Suprapubic skin (tissue), 4 donors: ENCODE measurements around the gene OMP. TPM values are rescaled to one million over a fixed set of nuclear protein-coding genes. Genes with fewer than 3 reads are reported as not detected.
A peak's percentile ranks its signal among the peaks of the same experiment; 100 is the strongest.

ENCODE experiments used
- DNase-seq, 2 donors: peaks; one replicate each; pipeline ENCODE4 v3.0.0-alpha.2; 2019; ENCODE audit warnings: low spot score in 2 of 2
- H3K27ac ChIP-seq: fragments of 200-600 bp; sonication (generic); one replicate; pipeline ENCODE4 v1.5.1; 2019
- H3K27me3 ChIP-seq: fragments of 200-600 bp; sonication (generic); one replicate; pipeline ENCODE4 v1.5.1; 2019
- H3K36me3 ChIP-seq: fragments of 200-600 bp; sonication (generic); one replicate; pipeline ENCODE4 v1.5.1; 2019
- H3K4me1 ChIP-seq: fragments of 200-600 bp; sonication (generic); one replicate; pipeline ENCODE4 v1.5.1; 2019
- H3K4me3 ChIP-seq: fragments of 200-600 bp; sonication (generic); one replicate; pipeline ENCODE4 v1.5.1; 2019; ENCODE audit warnings: mild to moderate bottlenecking
- H3K9me3 ChIP-seq: fragments of 200-600 bp; sonication (generic); one replicate; pipeline ENCODE4 v1.5.1; 2019
- EP300 ChIP-seq: sonication (generic); formaldehyde crosslinking; IDR thresholded peaks from one replicate; pipeline ENCODE4 v1.6.1; 2017; ENCODE audit warnings: antibody characterized with exemption
- POLR2A ChIP-seq, 2 donors: fragments of 450-650 bp; IDR thresholded peaks; one replicate each; pipeline ENCODE4 v1.6.1; 2017; ENCODE audit warnings: antibody characterized with exemption in 2 of 2, mild to moderate bottlenecking in 2 of 2, moderate library complexity in 2 of 2
- POLR2AphosphoS5 ChIP-seq, 3 donors: sonication (generic); formaldehyde crosslinking; IDR thresholded peaks; one replicate each; pipeline ENCODE4 v1.6.1; 2017; ENCODE audit warnings: antibody characterized with exemption in 3 of 3
- WGBS: methylation state at CpG from one replicate; pipeline ENCODE4 v1.1.5; 2018; 5-methylcytosine and 5-hydroxymethylcytosine counted together
- total RNA-seq, 4 donors: library from RNA; depleted of rRNA; stranded (reverse); fragments of >200 nt; gene quantifications; one replicate each; pipeline ENCODE4 v1.1.0, GENCODE V29; 2016
- TF ChIP-seq, protein P1 (sequence below), 2 donors: fragments of 200-600 bp in 1 of 2; fragments of 450-650 bp in 1 of 2; sonication (generic) in 1 of 2; IDR thresholded peaks; one replicate each; pipeline ENCODE4 v1.5.1; 2016 to 2019; ENCODE audit warnings: antibody characterized with exemption in 2 of 2, mild to moderate bottlenecking in 1 of 2, moderate library complexity in 1 of 2

The OMP gene
- total RNA-seq, 4 donors from 2014 or later, result 9.6 TPM; not detected in 3

GRCh38 chr11:77089004-77089545 lies 13.6 kb upstream of the OMP start:
- 80% methylated on average over 3 of the region's 3 CpGs for WGBS
- H3K4me3 ChIP-seq, result no peak overlapping the region
- no peaks in the 10 kb centered on the region for H3K36me3 ChIP-seq
- H3K27me3 ChIP-seq, result no peaks in the 10 kb centered on the region
- DNase-seq, result peak in 1 of 2 donors; percentile 49
- H3K27ac ChIP-seq, result no peak overlapping the region
- H3K9me3 ChIP-seq, result no peaks in the 10 kb centered on the region
- peaks cover 25% of the 10 kb centered on the region for H3K4me1 ChIP-seq
- TF ChIP-seq EP300, result no peak
- no peak for TF ChIP-seq POLR2A (IDR thresholded peaks at IDR 0.05)
- TF ChIP-seq POLR2AphosphoS5 (IDR thresholded peaks at IDR 0.05), result no peak
- TF ChIP-seq, protein P1, sequence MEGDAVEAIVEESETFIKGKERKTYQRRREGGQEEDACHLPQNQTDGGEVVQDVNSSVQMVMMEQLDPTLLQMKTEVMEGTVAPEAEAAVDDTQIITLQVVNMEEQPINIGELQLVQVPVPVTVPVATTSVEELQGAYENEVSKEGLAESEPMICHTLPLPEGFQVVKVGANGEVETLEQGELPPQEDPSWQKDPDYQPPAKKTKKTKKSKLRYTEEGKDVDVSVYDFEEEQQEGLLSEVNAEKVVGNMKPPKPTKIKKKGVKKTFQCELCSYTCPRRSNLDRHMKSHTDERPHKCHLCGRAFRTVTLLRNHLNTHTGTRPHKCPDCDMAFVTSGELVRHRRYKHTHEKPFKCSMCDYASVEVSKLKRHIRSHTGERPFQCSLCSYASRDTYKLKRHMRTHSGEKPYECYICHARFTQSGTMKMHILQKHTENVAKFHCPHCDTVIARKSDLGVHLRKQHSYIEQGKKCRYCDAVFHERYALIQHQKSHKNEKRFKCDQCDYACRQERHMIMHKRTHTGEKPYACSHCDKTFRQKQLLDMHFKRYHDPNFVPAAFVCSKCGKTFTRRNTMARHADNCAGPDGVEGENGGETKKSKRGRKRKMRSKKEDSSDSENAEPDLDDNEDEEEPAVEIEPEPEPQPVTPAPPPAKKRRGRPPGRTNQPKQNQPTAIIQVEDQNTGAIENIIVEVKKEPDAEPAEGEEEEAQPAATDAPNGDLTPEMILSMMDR (IDR thresholded peaks at IDR 0.05), result no peak

DNA sequence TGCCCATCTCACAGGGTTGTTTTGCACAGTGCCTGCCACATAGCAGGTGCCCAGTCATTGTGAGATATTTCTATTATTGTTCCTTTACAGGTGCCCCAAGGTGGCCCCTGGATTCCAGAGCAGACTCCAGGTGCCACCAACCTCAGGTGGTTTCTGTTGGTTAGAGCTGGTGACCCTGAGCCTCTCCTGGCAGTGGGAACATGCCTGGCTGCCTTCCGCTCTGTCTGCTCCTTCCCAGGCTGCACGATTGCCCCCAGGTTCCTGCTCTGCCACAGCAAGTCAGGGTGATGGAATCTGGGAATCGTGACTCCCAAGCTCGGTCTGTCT lies 12.6 kb upstream of the OMP start:
- TF ChIP-seq, protein P1 (IDR thresholded peaks at IDR 0.05), result no peak
- no peak for TF ChIP-seq EP300
- H3K27ac ChIP-seq, result no peak overlapping the region
- H3K4me3 ChIP-seq, result no peak overlapping the region
- H3K9me3 ChIP-seq, result no peaks in the 10 kb centered on the region
- H3K27me3 ChIP-seq, result no peaks in the 10 kb centered on the region
- H3K4me1 ChIP-seq, result peaks cover 25% of the 10 kb centered on the region
- H3K36me3 ChIP-seq, result no peaks in the 10 kb centered on the region
- WGBS, result no CpG with 5 or more reads among the region's 4 CpGs
- DNase-seq, result peak in 1 of 2 donors; percentile 44

- no peak overlapping the region for H3K27ac ChIP-seq
- 51% methylated on average over 10 of the region's 13 CpGs for WGBS
- peaks cover 25% of the 10 kb centered on the region for H3K4me1 ChIP-seq
- H3K36me3 ChIP-seq, result no peaks in the 10 kb centered on the region
- no peaks in the 10 kb centered on the region for H3K9me3 ChIP-seq
- H3K27me3 ChIP-seq, result no peaks in the 10 kb centered on the region
- TF ChIP-seq POLR2A (IDR thresholded peaks at IDR 0.05) (no peak), POLR2AphosphoS5 (IDR thresholded peaks at IDR 0.05) (no peak), EP300 (no peak)
- TF ChIP-seq, protein P1 (IDR thresholded peaks at IDR 0.05), result no peak
- DNase-seq, result peak in 1 of 2 donors; percentile 57
- no peak overlapping the region for H3K4me3 ChIP-seq
These were observed 12.1 kb upstream of the OMP start for GRCh38 chr11:77090373-77091111.

DNA sequence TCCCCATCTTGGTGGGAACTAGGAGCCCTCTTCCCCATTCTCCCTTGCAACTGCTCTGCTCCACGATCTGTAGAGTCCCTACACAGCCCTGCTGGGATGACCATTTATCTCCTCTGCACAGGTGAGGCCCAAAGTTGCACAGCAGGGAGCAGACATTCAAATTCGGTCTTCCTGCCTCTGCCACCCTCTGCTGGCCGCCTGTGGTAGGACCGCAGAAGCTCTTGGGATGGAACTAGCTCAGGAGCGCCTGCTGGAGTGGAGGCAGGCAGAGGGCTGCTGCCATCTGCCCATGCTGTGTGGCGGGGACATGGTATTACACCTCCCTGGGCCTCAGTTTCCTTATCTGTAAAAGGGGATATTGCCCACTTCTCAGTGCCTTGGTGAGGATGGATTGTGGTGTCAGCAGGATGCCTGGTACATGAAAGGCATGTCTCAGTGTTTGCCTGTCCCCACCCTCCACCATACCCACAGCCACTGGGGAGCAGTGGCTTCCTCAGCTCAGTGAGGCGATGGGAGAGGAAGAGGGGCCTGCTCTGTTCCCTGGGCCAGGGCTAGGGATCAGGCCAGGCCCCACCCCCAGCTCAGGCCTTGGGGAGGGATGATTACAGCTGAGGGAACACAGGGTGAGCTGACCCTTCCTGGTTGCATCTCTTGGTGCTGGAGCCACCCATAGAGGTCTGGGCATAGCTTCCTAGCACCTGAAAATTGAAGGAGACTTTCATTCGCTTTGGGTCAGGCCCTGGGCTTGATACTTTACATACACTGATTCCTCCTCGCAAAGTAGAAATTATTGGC lies 11.3 kb upstream of the OMP start:
- DNase-seq, result peak in 1 of 2 donors; percentile 81
- Histone ChIP-seq H3K27me3 (no peaks in the 10 kb centered on the region), H3K4me1 (peaks cover 23% of the 10 kb centered on the region), H3K36me3 (no peaks in the 10 kb centered on the region), H3K9me3 (no peaks in the 10 kb centered on the region), H3K4me3 (no peak overlapping the region), H3K27ac (no peak overlapping the region)
- 33% methylated on average over 8 of the region's 9 CpGs for WGBS
- no peak for TF ChIP-seq POLR2AphosphoS5 (IDR thresholded peaks at IDR 0.05)
- TF ChIP-seq, protein P1 (IDR thresholded peaks at IDR 0.05), result peak; percentile 88 to 89

DNA sequence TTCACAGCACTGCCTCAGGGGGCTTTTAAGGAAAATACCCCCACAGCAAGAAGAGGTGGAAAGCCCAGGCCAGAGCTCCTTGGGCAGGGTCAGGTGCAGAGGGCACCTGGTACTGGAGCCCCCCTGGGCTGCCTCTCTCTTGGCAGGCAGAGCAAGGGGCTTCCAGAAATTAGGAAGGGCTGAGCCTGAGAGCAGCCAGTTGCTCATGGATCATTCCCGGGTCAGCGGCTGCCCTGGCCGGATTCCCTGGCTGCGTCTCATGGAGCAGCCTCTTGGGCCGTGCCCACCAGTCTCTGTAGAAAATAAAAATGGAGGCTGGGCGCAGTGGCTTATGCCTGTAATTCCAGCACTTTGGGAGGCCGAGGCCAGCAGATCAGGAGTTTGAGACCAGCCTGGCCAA lies 10.3 kb upstream of the OMP start:
- Histone ChIP-seq H3K4me3 (no peak overlapping the region), H3K27ac (no peak overlapping the region), H3K27me3 (no peaks in the 10 kb centered on the region), H3K36me3 (no peaks in the 10 kb centered on the region), H3K4me1 (peaks cover 19% of the 10 kb centered on the region), H3K9me3 (no peaks in the 10 kb centered on the region)
- DNase-seq, result peak in 1 of 2 donors; percentile 30
- TF ChIP-seq EP300 (no peak), POLR2A (IDR thresholded peaks at IDR 0.05) (no peak), POLR2AphosphoS5 (IDR thresholded peaks at IDR 0.05) (no peak)
- TF ChIP-seq, protein P1 (IDR thresholded peaks at IDR 0.05), result no peak
- 76% methylated on average over 7 of the region's 7 CpGs for WGBS
